GM12864 (cell line): ENCODE measurements around the gene DISC1.
"Not testable (repeated sequence)": the region's sequence is repeated elsewhere in the genome, so short reads cannot be mapped to it uniquely, and the experiment has no call there.

Source experiments
- DNase-seq: peaks from one replicate; pipeline ENCODE4 v3.0.0-alpha.2; 2011; ENCODE audit warnings: low read depth
- H3K4me3 ChIP-seq: 2 replicates; pipeline ENCODE4 v1.5.1; 2011; ENCODE audit warnings: mild to moderate bottlenecking, low read depth, low read length, control low read depth
- CTCF ChIP-seq: IDR thresholded peaks from 2 replicates; pipeline ENCODE4 v1.5.1; 2011; ENCODE audit warnings: low read depth, mild to moderate bottlenecking, moderate library complexity, low read length, control low read depth, inconsistent platforms; ENCODE audit errors: missing control alignments

Gene DISC1

DNA sequence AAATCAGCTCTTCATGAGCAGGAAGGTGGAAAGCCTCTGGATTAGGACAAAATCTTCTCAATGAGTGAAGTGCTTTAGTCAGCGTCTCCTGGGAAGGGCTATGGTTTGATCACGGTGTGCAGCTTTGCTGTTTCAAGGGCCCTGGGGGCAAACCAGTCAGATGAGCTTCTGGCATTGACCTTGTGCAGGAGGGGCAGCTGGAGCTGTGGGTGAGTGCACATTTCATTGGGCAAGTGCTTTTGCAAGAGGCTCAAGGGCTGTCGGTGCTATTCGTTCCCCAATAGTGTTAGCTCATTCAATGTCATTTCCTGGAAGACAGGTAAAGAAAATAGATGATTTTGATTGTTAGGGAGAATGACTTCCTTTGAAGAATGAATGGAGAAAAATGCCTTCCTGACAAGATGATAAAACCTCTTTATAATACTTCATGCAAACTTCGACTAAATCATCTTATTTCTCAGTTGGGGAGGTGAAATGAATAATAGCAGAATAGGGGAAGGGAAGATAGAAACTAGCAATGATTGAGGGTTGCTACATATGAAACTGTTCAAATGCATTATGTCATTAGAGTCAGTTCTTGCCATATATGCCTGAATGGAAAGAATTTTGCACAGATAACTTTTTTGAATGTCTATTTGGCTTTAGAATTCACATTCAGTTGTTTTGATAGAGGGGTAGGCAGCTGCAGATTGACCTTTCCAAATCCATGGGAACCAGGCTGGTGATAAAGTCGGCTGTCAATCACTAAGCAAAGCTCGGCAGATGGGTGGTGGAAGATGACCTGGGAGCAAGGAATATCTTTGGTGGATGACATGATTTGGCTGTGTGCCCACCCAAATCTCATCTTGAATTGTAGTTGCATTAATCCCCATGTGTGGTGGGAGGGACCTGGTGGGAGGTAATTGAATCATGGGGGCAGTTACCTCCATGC, 12.9 kb upstream of the DISC1 start:
- no peak for DNase-seq
- TF ChIP-seq CTCF = no peak
- H3K4me3 ChIP-seq = no peak overlapping the region

DNA sequence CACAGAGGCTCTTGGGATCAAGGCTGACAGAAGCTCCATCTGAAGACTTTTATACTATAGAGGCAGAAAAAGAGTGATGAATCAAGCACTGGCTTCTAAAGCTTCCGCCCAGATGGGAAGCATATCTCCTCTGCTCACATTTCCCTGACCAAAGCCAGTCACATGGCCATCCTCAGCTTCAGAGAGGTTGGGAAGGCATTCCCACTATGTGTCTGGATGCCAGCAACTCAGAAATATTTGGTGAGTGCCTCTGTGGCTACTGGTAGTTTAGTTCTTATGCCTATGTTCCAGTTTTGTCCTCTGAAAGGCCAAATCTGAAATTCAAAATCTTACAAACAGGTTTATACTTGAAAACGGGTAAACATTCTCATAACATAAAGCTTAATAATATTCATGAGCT, 9.9 kb upstream of the DISC1 start:
- no peak for DNase-seq
- TF ChIP-seq CTCF = no peak

DNA sequence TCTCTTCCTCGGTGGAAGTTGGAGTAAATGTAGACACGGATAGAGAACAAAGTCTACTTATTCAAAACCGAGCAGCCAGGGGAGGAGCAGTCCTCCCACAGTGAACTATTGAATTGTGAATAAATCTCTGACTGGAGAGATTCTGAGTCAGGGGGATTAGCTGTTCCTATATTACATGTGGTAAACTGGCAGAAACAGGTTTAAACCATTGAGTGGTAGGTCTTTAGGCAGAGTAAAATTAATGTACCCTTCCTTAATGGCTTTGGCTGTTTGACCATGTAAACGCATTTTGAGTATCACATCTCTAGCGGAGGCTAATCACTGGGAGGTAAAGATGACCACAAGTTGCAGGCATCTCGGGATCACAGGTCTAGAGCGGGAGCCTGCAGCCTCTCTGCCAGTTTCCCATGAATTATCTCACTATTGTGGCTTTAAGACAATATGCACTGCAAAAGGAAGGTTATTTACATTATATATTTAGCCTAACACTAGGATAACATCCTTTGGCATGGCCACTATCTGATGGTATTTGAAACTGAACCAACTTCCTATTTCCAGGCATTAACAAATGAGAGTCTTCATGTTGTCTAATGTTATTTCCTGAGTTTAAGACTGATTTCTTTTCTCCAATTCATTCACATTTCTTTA, 7.9 kb upstream of the DISC1 start:
- no peak for TF ChIP-seq CTCF
- DNase-seq = no peak
- H3K4me3 ChIP-seq = no peak overlapping the region

More for the DNA sequence above, 9.9 kb upstream of the DISC1 start:
- no peak overlapping the region for H3K4me3 ChIP-seq

- no peak for TF ChIP-seq CTCF
- no peak overlapping the region for H3K4me3 ChIP-seq
- no peak for DNase-seq
These were observed 7.3 kb upstream of the DISC1 start for GRCh38 chr1:231619257-231619634.

GRCh38 chr1:231625042-231625441, 1.5 kb upstream of the DISC1 start:
- not testable (repeated sequence) for H3K4me3 ChIP-seq, DNase-seq

DNA sequence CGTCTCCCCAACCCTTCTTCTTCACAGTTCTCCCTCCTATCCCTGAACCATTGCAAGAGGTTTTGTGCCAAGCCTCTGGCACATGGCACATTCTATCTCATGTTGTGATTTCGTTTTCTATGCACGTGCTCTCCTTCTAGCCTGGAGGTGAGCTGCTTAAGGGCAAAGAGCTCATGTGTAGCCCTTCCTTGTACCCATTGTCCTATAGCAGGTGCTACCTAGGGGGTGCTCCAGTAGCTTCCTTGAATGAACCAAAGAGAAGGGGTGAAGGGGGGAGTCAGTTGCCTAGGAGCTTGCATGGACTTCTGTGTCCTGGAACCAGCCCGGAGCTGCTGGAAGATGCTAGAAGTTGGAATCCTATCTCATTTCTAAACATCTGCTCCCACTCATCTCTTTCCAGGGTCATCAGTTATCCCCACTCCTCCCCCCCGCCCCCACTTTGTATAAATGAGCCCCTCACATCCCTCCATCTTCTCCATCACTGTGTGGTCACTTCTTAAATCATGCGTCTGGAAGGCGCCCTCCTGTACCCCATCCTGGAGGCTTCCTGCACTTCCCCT, 535 bp upstream of the DISC1 start:
- TF ChIP-seq CTCF = no peak
- H3K4me3 ChIP-seq = peak overlapping the region; percentile 56
- DNase-seq = no peak

- DNase-seq = no peak
- TF ChIP-seq CTCF = no peak
- peak overlapping the region; percentile 56 for H3K4me3 ChIP-seq
These were observed 493 bp downstream of the DISC1 start for GRCh38 chr1:231626951-231627614.
